SK-N-SH treated with all-trans-retinoic acid at 6 μM for 48 hours (cell line): ENCODE measurements around the gene SLX9.

ENCODE experiments used
- ATAC-seq: fragments of 200-7000 bp; cut with Tn5 transposase; 3 replicates; pipeline ENCODE4 v1.9.1; 2020; ENCODE audit warnings: mild to moderate bottlenecking, moderate library complexity
- ARNTL ChIP-seq: fragments of 450-650 bp; formaldehyde crosslinking; IDR thresholded peaks from 2 replicates; pipeline ENCODE4 v1.5.0; 2020; ENCODE audit warnings: low read depth, mild to moderate bottlenecking, moderate library complexity, borderline replicate concordance
- BACH2 ChIP-seq: fragments of 250-450 bp; sonication (Bioruptor Pico); IDR thresholded peaks from 2 replicates; pipeline ENCODE4 v1.9.0; 2021; ENCODE audit warnings: mild to moderate bottlenecking, borderline replicate concordance
- CSDC2 ChIP-seq: fragments of 250-450 bp; sonication (Bioruptor Pico); IDR thresholded peaks from 2 replicates; pipeline ENCODE4 v1.5.0; 2020; ENCODE audit warnings: mild to moderate bottlenecking, moderate library complexity
- GLIS3 ChIP-seq: fragments of 250-450 bp; sonication (Bioruptor Pico); IDR thresholded peaks from 2 replicates; pipeline ENCODE4 v1.5.0; 2020; ENCODE audit warnings: mild to moderate bottlenecking, moderate library complexity
- ISL1 ChIP-seq: fragments of 250-450 bp; sonication (Bioruptor Pico); IDR thresholded peaks from 2 replicates; pipeline ENCODE4 v2.1.2; 2022; ENCODE audit warnings: mild to moderate bottlenecking, moderate library complexity
- OSR1 ChIP-seq: fragments of 250-450 bp; sonication (Bioruptor Pico); IDR thresholded peaks from 2 replicates; pipeline ENCODE4 v1.8.0; 2022; ENCODE audit warnings: moderate library complexity, mild to moderate bottlenecking, inconsistent platforms
- POU6F1 ChIP-seq: fragments of 250-450 bp; sonication (Bioruptor Pico); IDR thresholded peaks from 2 replicates; pipeline ENCODE4 v1.8.0; 2021; ENCODE audit warnings: low read depth, mild to moderate bottlenecking, moderate library complexity, borderline replicate concordance
- PPARA ChIP-seq: fragments of 250-450 bp; sonication (Bioruptor Pico); IDR thresholded peaks from 2 replicates; pipeline ENCODE4 v1.5.0; 2020; ENCODE audit warnings: mild to moderate bottlenecking, borderline replicate concordance
- RARB ChIP-seq: fragments of 250-450 bp; sonication (Bioruptor Pico); IDR thresholded peaks from 2 replicates; pipeline ENCODE4 v1.8.0; 2021; ENCODE audit warnings: mild to moderate bottlenecking, moderate library complexity
- SNAI2 ChIP-seq: fragments of 250-450 bp; sonication (Bioruptor Pico); IDR thresholded peaks from 2 replicates; pipeline ENCODE4 v1.5.0; 2020; ENCODE audit warnings: mild to moderate bottlenecking, moderate library complexity
- TCF4 ChIP-seq: fragments of 250-450 bp; sonication (Bioruptor Pico); IDR thresholded peaks from 2 replicates; pipeline ENCODE4 v1.8.0; 2021; ENCODE audit warnings: mild to moderate bottlenecking, moderate library complexity, borderline replicate concordance
- TOX ChIP-seq: fragments of 250-450 bp; sonication (Bioruptor Pico); IDR thresholded peaks from 2 replicates; pipeline ENCODE4 v1.8.0; 2021; ENCODE audit warnings: mild to moderate bottlenecking, moderate library complexity, borderline replicate concordance
- TSHZ2 ChIP-seq: fragments of 250-450 bp; sonication (Bioruptor Pico); IDR thresholded peaks from 2 replicates; pipeline ENCODE4 v1.5.0; 2020; ENCODE audit warnings: mild to moderate bottlenecking, moderate library complexity
- ZC3H10 ChIP-seq: fragments of 250-450 bp; sonication (Bioruptor Pico); IDR thresholded peaks from 2 replicates; pipeline ENCODE4 v1.5.1; 2021; ENCODE audit warnings: mild to moderate bottlenecking, moderate library complexity
- ZFP30 ChIP-seq: fragments of 450-650 bp; formaldehyde crosslinking; IDR thresholded peaks from 2 replicates; pipeline ENCODE4 v1.5.0; 2022; ENCODE audit warnings: mild to moderate bottlenecking, moderate library complexity
- ZNF565 ChIP-seq: fragments of 450-650 bp; formaldehyde crosslinking; conservative IDR thresholded peaks from 2 replicates; pipeline ENCODE4 v1.5.0; 2020; ENCODE audit warnings: low read depth, mild to moderate bottlenecking, moderate library complexity
- ZNF70 ChIP-seq: fragments of 450-650 bp; formaldehyde crosslinking; IDR thresholded peaks from 2 replicates; pipeline ENCODE4 v1.5.0; 2020; ENCODE audit warnings: mild to moderate bottlenecking, moderate library complexity
- ZNF8 ChIP-seq: fragments of 450-650 bp; formaldehyde crosslinking; IDR thresholded peaks from 2 replicates; pipeline ENCODE4 v1.5.0; 2020; ENCODE audit warnings: mild to moderate bottlenecking, moderate library complexity
- TF ChIP-seq, protein P1 (sequence below): fragments of 250-450 bp; sonication (Bioruptor Pico); IDR thresholded peaks from 2 replicates; pipeline ENCODE4 v1.5.1; 2021; ENCODE audit warnings: mild to moderate bottlenecking, moderate library complexity
- TF ChIP-seq, protein P2 (sequence below): fragments of 250-450 bp; sonication (Bioruptor Pico); IDR thresholded peaks from 2 replicates; pipeline ENCODE4 v1.8.0; 2020; ENCODE audit warnings: mild to moderate bottlenecking, moderate library complexity, borderline replicate concordance

Gene SLX9

GRCh38 chr21:44952929-44953627 lies 13.2 kb downstream of the SLX9 start:
- no peak for ATAC-seq
- no peak for TF ChIP-seq ZC3H10 (CRISPR knock-in tag)

DNA sequence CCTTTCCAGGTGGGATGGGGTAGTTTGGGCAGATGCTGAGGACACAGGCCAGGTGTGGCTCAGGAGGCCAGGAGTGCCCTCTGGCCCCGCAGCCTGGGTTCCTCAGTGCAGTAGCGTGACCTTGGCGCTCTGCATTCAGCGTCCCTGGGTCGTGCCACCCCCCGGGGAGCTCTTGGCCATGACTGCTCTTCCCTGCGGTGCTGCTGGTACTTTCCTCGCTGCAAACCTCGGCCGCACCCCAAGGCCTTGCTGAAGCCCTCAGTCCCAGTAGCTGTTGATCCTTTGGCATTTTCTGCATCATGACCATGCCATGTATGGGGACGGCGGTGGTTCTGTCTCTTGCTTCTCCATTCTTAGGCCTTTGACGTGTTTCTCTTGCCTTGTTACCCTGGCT lies 13.8 kb downstream of the SLX9 start:
- TF ChIP-seq BACH2 (CRISPR knock-in tag) (no peak), RARB (CRISPR knock-in tag) (no peak), PPARA (no peak), GLIS3 (CRISPR knock-in tag) (no peak), ARNTL (CRISPR knock-in tag) (no peak), ZNF565 (CRISPR knock-in tag) (no peak), TOX (no peak), ISL1 (CRISPR knock-in tag) (no peak), SNAI2 (no peak), ZFP30 (CRISPR knock-in tag) (no peak), CSDC2 (no peak), POU6F1 (no peak), ZNF8 (CRISPR knock-in tag) (no peak)
- TF ChIP-seq, protein P1, sequence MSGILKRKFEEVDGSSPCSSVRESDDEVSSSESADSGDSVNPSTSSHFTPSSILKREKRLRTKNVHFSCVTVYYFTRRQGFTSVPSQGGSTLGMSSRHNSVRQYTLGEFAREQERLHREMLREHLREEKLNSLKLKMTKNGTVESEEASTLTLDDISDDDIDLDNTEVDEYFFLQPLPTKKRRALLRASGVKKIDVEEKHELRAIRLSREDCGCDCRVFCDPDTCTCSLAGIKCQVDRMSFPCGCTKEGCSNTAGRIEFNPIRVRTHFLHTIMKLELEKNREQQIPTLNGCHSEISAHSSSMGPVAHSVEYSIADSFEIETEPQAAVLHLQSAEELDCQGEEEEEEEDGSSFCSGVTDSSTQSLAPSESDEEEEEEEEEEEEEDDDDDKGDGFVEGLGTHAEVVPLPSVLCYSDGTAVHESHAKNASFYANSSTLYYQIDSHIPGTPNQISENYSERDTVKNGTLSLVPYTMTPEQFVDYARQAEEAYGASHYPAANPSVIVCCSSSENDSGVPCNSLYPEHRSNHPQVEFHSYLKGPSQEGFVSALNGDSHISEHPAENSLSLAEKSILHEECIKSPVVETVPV = no peak
- ATAC-seq = no peak

- TF ChIP-seq ZFP30 (CRISPR knock-in tag) (no peak), SNAI2 (no peak), RARB (CRISPR knock-in tag) (no peak), TOX (no peak), ZC3H10 (CRISPR knock-in tag) (no peak), PPARA (no peak), GLIS3 (CRISPR knock-in tag) (no peak), ARNTL (CRISPR knock-in tag) (no peak), BACH2 (CRISPR knock-in tag) (no peak), OSR1 (no peak), ZNF565 (CRISPR knock-in tag) (no peak), TSHZ2 (CRISPR knock-in tag) (no peak), TCF4 (CRISPR knock-in tag) (no peak), ZNF70 (CRISPR knock-in tag) (no peak)
- TF ChIP-seq, protein P2, sequence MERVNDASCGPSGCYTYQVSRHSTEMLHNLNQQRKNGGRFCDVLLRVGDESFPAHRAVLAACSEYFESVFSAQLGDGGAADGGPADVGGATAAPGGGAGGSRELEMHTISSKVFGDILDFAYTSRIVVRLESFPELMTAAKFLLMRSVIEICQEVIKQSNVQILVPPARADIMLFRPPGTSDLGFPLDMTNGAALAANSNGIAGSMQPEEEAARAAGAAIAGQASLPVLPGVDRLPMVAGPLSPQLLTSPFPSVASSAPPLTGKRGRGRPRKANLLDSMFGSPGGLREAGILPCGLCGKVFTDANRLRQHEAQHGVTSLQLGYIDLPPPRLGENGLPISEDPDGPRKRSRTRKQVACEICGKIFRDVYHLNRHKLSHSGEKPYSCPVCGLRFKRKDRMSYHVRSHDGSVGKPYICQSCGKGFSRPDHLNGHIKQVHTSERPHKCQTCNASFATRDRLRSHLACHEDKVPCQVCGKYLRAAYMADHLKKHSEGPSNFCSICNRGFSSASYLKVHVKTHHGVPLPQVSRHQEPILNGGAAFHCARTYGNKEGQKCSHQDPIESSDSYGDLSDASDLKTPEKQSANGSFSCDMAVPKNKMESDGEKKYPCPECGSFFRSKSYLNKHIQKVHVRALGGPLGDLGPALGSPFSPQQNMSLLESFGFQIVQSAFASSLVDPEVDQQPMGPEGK (CRISPR knock-in tag) = no peak
- TF ChIP-seq, protein P1 = no peak
- ATAC-seq = no peak
Observed at GRCh38 chr21:44954281-44954771, 14.5 kb downstream of the SLX9 start.
